ENCODE data around the gene TMEM109. TPM values are rescaled to one million over a fixed set of nuclear protein-coding genes. Genes with fewer than 3 reads are reported as not detected.

Gene TMEM109
- total RNA-seq, 1 donor from 2014 or later, result 48.7 TPM

GRCh38 chr11:60875366-60876167, 38.4 kb upstream of the TMEM109 start:
- Mint-ChIP-seq H3K4me1 (ENCODE audit: low read depth) (no peaks in the 10 kb centered on the region), H3K27me3 (no peaks in the 10 kb centered on the region), H3K27ac (no peak overlapping the region), H3K36me3 (ENCODE audit: insufficient read depth) (peaks cover 2% of the 10 kb centered on the region), H3K9me3 (ENCODE audit: low read depth) (no peaks in the 10 kb centered on the region), H3K4me3 (ENCODE audit: low read depth) (no peak overlapping the region)
- no peak for DNase-seq (ENCODE audit: low spot score, unreplicated experiment)
- TF ChIP-seq, protein P1, sequence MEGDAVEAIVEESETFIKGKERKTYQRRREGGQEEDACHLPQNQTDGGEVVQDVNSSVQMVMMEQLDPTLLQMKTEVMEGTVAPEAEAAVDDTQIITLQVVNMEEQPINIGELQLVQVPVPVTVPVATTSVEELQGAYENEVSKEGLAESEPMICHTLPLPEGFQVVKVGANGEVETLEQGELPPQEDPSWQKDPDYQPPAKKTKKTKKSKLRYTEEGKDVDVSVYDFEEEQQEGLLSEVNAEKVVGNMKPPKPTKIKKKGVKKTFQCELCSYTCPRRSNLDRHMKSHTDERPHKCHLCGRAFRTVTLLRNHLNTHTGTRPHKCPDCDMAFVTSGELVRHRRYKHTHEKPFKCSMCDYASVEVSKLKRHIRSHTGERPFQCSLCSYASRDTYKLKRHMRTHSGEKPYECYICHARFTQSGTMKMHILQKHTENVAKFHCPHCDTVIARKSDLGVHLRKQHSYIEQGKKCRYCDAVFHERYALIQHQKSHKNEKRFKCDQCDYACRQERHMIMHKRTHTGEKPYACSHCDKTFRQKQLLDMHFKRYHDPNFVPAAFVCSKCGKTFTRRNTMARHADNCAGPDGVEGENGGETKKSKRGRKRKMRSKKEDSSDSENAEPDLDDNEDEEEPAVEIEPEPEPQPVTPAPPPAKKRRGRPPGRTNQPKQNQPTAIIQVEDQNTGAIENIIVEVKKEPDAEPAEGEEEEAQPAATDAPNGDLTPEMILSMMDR (IDR thresholded peaks at IDR 0.05; ENCODE audit: unreplicated experiment), result no peak

GRCh38 chr11:60876168-60876485, 37.8 kb upstream of the TMEM109 start:
- DNase-seq (ENCODE audit: low spot score, unreplicated experiment), result no peak
- no peaks in the 10 kb centered on the region for H3K27me3 Mint-ChIP-seq
- no peak overlapping the region for H3K4me3 Mint-ChIP-seq (ENCODE audit: low read depth)

DNA sequence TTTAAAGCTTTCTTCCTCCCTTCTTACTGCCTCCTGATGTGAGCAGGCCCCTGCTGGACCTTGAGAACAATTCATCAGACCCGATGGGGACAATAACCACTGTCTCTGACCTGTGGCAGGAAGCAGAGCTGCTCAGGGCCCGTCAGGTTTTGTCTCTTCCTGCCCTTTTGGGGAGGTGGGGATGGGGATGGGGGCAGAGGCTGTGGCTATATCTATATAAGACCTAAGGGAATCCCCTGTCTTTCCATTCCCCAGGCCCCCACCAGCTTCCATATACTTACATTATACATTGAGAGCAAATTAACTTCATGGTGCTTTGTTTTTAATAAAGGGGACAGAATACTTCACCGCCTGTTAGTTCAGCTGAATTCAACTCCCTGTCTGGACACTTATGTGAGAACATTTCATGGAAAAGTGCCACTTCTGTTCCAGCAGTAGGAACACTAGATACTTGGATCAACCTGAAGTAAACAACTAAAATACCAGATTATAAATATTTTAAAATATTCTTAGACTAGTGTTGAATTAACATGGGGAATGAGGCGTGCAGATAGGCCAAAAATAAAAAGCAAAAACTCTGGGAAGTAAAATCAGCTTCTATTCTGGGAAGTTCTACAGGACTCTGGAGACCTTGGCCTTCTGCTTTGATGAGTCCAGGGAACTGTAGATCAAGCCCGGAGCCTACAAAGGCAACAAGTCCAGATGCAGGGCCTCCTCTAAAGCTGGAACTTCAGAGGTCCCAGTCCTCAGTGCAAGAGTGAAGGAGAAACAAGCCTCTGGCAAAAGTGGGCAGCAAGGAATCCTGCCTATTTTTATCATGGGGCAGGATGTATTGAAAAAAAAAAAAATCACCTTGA, 35.5 kb upstream of the TMEM109 start:
- Mint-ChIP-seq H3K27ac (no peak overlapping the region), H3K9me3 (ENCODE audit: low read depth) (no peaks in the 10 kb centered on the region), H3K36me3 (ENCODE audit: insufficient read depth) (peaks cover 5% of the 10 kb centered on the region), H3K4me3 (ENCODE audit: low read depth) (no peak overlapping the region), H3K27me3 (no peaks in the 10 kb centered on the region), H3K4me1 (ENCODE audit: low read depth) (peaks cover 6% of the 10 kb centered on the region)
- TF ChIP-seq, protein P1 (IDR thresholded peaks at IDR 0.05; ENCODE audit: unreplicated experiment), result no peak
- no peak for DNase-seq (ENCODE audit: low spot score, unreplicated experiment)

More at GRCh38 chr11:60876168-60876485, 37.8 kb upstream of the TMEM109 start:
- no peaks in the 10 kb centered on the region for H3K9me3 Mint-ChIP-seq (ENCODE audit: low read depth)
- TF ChIP-seq, protein P1 (IDR thresholded peaks at IDR 0.05; ENCODE audit: unreplicated experiment), result no peak
- H3K27ac Mint-ChIP-seq, result no peak overlapping the region
- H3K4me1 Mint-ChIP-seq (ENCODE audit: low read depth), result peaks cover 5% of the 10 kb centered on the region
- peaks cover 4% of the 10 kb centered on the region for H3K36me3 Mint-ChIP-seq (ENCODE audit: insufficient read depth)

DNA sequence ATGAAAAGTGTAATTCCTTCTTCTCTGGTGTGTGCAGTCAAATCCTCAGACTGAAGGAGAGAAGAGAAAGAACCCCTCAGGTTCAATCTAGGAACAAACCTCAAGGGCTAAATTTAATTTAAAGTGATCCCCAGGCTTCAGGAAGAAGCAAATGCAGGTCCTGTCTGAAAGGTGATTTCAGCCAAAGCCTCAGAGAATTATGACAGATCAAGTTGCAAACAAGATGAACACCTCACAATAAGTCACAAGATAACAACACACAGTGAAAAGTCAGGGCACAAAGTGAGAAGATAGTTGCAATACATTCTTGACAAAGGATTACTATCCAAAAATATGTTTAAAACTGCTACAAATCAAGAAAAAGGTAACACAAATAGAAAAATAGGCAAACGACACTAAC, 34.9 kb upstream of the TMEM109 start:
- H3K4me3 Mint-ChIP-seq (ENCODE audit: low read depth), result no peak overlapping the region
- DNase-seq (ENCODE audit: low spot score, unreplicated experiment), result no peak
- TF ChIP-seq, protein P1 (IDR thresholded peaks at IDR 0.05; ENCODE audit: unreplicated experiment), result no peak
- H3K27me3 Mint-ChIP-seq, result no peaks in the 10 kb centered on the region
- H3K9me3 Mint-ChIP-seq (ENCODE audit: low read depth), result no peaks in the 10 kb centered on the region
- H3K4me1 Mint-ChIP-seq (ENCODE audit: low read depth), result peaks cover 6% of the 10 kb centered on the region
- no peak overlapping the region for H3K27ac Mint-ChIP-seq
- peaks cover 5% of the 10 kb centered on the region for H3K36me3 Mint-ChIP-seq (ENCODE audit: insufficient read depth)

- peaks cover 6% of the 10 kb centered on the region for H3K4me1 Mint-ChIP-seq (ENCODE audit: low read depth)
- DNase-seq (ENCODE audit: low spot score, unreplicated experiment), result no peak
- no peak overlapping the region for H3K27ac Mint-ChIP-seq
- TF ChIP-seq, protein P1 (IDR thresholded peaks at IDR 0.05; ENCODE audit: unreplicated experiment), result no peak
- peaks cover 7% of the 10 kb centered on the region for H3K36me3 Mint-ChIP-seq (ENCODE audit: insufficient read depth)
- H3K27me3 Mint-ChIP-seq, result no peaks in the 10 kb centered on the region
- H3K4me3 Mint-ChIP-seq (ENCODE audit: low read depth), result no peak overlapping the region
- no peaks in the 10 kb centered on the region for H3K9me3 Mint-ChIP-seq (ENCODE audit: low read depth)
Observed at GRCh38 chr11:60879971-60880588, 33.9 kb upstream of the TMEM109 start.

Measured in progenitor cell of endocrine pancreas (in vitro differentiated cells).